Measurements from ENCODE around the gene NPY1R.

Gene NPY1R

DNA sequence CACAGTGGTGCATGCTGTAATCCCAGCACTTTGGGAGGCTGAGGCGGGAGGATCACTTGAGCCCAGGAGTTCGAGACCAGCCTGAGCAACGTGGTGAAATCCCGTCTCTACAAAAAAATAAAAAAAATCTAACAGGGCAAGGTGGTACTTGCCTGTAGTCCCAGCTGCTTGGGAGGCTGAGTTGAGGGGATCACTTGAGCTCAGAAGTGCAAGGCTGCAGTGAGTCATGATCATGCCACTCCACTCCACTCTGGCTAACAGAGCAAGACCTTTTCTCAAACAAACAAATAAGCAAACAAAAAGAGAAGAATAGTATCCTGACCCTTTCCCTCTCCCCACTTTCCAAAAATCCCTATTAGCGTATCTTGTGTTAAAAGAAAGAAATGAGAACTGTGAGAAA is 52.7 kb downstream of the NPY1R start:
- H3K4me3 ChIP-seq (ENCODE audit: insufficient read depth, low read depth, low read length): no peak overlapping the region
- WGBS, 2 experiments: 82 to 99% methylated on average over 4 of the region's 5 CpGs
- H3K36me3 ChIP-seq (ENCODE audit: control insufficient read depth, insufficient read depth, low read length): no peaks in the 10 kb centered on the region
- no peak overlapping the region for H3K27ac ChIP-seq (ENCODE audit: insufficient read depth, low read depth, low read length, poor library complexity, severe bottlenecking)
- no peaks in the 10 kb centered on the region for H3K27me3 ChIP-seq (ENCODE audit: control insufficient read depth, insufficient read depth, low read length, poor library complexity, severe bottlenecking)
- H3K4me1 ChIP-seq (ENCODE audit: control insufficient read depth, insufficient read depth, low read length): no peaks in the 10 kb centered on the region
- no peaks in the 10 kb centered on the region for H3K9me3 ChIP-seq (ENCODE audit: control insufficient read depth, low read length)

DNA sequence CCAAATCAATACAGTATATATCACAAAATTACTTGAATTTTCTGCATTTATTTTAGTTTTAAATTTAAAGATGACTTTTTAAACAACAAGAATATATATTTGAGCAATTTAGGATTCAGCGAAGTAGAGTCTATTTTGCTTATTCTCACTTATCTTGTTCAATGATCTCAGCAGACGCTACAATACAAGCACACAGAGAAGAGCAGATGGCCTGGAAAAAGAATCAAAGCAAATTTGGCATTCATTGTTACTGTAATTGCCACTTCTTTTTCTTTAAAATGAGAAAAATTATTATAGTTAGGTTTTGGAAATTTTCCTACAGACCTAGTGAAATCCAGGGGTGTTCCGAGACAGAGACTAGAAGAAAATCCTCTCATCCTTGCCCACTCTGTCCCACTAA is 57.5 kb downstream of the NPY1R start:
- Histone ChIP-seq H3K36me3 (ENCODE audit: control insufficient read depth, insufficient read depth, low read length) (no peaks in the 10 kb centered on the region), H3K27ac (ENCODE audit: insufficient read depth, low read depth, low read length, poor library complexity, severe bottlenecking) (no peak overlapping the region), H3K27me3 (ENCODE audit: control insufficient read depth, insufficient read depth, low read length, poor library complexity, severe bottlenecking) (no peaks in the 10 kb centered on the region), H3K9me3 (ENCODE audit: control insufficient read depth, low read length) (no peaks in the 10 kb centered on the region), H3K4me1 (ENCODE audit: control insufficient read depth, insufficient read depth, low read length) (peaks cover 2% of the 10 kb centered on the region), H3K4me3 (ENCODE audit: insufficient read depth, low read depth, low read length) (no peak overlapping the region)
- WGBS, 2 experiments: 93 to 100% methylated on average over 2 to 3 of the region's 3 CpGs
